HG02571 (cell line): Measurements from ENCODE around the gene SLC35F4.

ENCODE experiments used
- ATAC-seq: cut with Tn5 transposase; IDR thresholded peaks from one replicate; pipeline ENCODE4 v1.9.1; 2021; ENCODE audit warnings: mild to moderate bottlenecking, moderate library complexity; ENCODE audit not compliant: unreplicated experiment

Gene SLC35F4

DNA sequence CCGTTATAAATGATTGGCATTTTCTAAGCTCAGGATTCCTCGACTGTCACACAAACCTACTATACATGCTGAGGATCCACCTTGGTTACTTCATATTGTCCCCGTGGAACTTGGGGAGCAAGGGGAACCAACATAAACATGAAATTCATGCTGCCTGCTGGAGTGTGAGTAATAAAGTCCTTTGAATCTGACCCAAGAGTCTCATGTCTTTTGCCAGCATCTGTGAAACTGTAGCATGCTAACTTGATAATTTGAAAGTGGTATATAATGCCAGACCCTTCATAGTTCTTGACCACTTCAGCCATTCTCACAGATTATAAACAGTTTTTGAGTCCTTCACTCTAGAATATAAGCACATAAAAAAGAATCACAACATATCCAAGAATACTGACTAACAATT, 17.1 kb downstream of the SLC35F4 start:
- no peak for ATAC-seq

DNA sequence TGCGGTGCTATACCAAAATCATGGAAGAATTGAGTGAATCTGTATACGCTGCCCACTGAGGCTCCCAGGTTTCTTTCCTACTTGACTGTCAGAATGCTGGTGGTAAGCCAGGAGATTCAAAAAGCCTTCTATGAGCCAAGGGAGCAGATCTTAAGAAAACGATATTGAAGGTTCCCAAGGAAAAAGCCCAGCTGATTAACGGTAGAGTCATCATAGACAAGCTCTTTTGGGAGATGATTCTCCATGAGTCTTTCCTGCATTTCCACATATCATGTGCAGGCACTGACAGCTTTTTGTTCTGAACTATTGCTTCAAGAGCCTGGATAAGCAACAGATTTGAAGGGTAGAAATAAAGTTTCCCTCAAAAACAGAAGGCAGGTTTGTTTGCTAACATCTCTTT, 17.5 kb downstream of the SLC35F4 start:
- ATAC-seq, result no peak

DNA sequence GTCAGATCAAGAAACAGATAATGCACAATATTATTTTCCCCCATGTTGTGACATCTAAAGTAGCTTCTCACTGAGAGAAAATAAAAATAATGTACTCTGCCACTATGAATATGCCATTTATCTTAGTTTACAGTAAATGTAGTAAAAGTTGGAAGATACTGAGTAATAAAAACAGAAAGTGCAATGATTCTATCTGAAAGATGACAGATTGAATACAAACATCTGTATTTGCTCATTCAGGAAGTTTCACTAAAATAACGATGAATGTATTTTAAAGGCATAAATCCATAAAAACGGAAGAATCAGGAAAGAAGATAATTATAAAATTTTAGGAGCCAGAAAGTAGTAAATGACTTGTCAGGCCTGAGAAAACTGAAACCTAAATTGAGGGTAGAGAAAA, 18.2 kb downstream of the SLC35F4 start:
- no peak for ATAC-seq

DNA sequence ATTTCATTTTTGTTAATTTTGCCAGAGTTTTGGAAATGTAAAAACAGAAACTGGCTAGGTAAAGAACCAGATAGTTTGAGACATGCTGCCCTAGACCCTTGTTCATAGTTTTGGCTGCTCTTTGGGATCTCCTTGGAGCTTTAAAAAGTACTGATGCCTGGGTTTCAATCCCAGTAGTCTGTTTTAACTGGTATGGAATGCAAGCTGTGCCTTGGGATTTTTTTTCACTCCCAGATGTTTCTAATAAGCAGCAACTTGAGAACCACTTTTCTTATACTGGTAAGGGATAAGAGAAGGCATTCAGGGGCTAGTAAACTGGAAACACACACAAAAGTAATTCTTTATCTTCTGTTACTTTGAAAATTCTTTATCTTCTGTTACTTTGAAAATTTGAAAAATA, 18.8 kb downstream of the SLC35F4 start:
- no peak for ATAC-seq

DNA sequence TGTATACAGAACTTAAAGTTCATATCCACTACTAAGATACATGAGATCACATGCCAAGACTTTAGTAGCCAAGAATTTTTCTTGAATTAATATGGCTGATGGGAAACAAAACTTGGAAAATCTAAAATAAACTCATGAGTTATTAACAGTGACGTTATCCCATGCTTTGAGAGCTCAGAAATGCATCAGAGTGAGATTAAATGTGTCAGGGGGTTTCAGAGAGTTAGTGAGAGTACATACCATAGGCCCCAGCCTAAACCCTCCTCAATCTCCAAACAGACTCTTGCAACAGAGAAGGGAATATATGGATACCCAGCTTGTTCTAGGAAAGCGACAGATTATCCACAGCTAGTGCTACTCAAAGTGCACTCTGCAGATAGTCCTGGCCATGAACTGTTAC, 19.3 kb downstream of the SLC35F4 start:
- no peak for ATAC-seq

DNA sequence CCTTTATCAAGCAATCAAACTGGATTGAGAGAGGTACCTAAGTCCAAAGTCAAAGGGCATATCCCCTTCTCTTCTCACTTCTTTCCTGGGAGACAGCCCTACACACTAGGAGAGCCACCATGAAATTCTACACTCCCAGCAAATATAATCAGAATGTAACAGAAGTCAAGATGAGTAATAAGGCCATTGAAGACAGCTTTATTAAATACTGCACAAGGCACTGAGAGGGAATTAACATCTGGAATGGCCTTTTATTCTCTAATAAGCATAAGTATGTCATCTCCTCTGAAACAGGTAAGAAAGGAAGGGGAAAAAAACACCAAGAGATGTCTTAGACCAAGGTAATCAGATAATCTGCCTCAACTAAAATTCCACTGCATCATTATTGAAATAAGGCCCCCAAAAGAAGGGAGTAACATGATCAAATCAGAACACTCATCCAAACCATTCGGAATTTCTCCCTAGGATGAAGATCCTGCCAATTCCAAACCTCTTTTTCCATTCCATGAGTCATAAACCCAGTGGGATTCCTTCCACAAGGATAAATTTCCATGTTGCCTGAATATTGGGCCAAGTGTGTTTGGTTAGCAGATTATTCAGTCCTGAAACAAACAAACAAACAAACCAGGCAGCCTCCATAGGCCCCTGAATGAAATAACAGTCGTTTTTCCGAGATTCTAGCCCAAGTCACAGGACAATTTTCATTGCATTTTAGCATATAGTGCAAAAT, 19.9 kb downstream of the SLC35F4 start:
- no peak for ATAC-seq

DNA sequence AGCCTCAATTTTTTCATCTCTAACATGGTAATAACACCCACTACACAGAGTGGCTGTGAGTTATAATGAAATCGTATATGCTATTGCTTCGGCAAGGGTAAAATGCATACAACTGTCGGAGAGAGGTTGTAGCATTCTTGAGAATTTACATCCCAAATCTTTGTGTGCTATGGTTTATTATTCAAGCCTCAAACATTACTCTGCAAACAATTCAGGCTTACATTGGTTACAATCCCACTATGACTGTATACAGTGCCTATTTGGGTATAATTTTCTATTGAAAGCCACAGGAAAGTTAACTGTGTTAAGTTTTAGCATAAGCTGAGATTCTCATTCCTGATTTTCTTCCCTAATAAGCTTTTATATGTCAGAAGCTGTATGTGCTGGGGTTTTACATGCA, 20.6 kb downstream of the SLC35F4 start:
- ATAC-seq, result no peak

DNA sequence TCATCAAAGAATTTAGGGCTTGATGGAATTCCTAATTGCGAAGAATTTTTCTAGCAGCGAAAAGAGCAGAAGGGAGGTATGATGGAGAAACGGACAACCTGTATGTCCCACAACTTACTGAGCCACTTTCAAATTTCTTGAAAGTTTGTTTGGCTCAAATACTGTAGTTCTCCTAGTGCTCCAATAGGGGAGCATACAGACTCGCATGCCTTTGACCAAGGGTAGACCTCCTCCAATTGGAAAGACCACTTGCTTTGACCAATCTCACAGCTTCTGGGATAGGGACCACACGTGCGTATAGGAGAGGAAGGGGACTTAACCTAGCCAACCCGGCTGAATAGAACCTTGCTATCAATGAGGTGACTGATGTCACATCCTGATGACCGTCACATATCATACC, 28.6 kb downstream of the SLC35F4 start:
- ATAC-seq, result no peak

DNA sequence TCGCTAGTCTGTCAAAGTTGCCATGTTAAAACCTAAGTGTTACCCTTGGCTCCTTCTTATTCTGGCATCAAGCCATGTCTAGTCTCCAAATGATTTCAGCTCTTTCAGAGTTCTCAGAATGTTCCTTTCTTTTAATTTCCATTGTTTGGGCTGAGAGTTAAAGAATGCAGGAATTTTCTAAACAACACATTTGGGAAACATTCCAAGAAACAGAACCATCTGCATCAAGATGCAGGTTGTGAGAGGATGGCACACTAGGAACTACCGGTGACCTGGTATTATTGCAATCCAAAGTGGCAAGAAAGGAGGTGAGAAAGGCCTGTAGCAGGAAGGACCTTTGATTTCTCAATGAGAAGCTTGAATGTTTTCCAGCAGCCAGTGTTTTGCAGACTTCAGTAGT, 30.1 kb downstream of the SLC35F4 start:
- no peak for ATAC-seq

DNA sequence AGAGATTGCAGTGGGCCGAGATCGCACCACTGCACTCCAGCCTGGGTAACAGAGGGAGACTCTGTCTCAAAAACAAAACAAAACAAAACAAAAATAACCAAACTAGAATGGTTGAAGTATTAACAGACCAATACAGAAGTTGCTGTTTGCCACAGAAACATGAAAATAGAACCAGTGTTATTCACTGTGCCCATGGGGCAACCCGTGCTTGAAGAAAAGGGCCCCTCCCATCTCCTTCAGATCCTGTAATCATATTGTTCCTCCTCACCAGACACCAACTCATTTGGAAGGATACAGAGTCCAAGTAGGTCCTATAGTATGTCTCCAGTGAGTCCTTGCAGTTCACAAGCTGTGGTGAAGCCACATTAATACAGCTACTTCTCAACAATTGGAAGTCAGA, 30.9 kb downstream of the SLC35F4 start:
- ATAC-seq, result no peak

DNA sequence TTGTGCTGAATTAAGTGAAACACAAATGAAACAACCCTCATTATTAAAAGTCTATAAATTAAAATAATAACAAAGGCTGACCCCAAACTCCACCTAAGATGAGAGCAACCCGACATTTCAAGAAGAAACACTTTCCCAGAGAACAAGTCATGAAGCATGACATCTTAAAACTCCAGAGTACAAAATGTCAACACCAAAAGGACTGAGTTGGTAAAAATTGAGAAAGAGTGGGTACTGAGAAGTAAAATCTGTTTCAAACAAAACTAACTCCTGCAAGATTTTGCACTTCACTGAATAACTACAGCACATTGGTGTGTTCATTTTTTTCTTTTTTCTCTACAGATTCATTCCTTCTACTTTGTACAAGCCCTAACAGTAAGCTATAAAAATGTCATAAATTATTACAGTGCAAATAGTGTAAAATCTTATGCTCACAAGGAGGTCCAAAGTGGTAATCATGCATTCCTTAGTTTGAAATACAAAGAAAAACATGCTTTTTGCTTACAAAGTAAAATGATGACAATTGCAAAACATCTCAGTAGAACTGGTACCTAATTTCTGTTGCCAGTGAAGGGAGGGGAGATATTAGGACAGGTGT, 31.8 kb downstream of the SLC35F4 start:
- ATAC-seq, result no peak

DNA sequence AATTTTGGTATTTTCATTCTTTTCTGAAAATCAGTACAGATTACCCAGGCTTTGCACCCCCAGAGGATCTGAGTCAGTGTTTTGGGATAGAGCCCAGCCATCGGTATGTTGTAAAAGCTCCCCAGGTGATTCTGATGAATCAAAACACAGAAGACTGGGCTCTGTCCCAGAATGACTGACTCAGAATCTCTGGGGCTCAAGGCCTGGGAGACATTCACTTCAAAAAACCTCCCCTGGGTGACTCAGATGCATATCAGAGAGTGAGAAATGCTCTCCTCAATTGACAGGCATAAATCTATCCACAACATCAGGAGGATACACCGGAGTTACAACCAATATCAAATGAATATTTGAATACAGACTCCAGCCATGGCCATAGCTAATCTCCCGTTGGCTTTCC, 32.6 kb downstream of the SLC35F4 start:
- ATAC-seq, result no peak

DNA sequence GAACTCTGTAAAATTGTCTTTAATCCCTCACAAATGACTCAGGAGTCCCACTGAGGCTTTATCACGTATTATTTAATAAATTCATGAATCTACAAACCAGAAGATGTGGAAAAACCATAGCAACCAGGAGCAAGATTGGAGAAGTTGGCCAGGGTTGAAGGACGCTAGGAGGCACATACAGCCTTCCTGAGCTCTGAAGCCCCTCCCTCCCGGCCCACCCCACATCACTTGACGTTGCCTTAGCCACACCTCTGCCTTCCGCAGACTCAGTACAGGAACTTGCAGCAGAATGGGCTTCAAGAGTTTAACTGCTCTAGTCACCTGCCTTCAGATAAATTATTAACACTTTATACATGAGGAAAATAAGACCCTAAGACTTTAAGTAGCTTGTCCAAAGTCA, 33.9 kb downstream of the SLC35F4 start:
- no peak for ATAC-seq

DNA sequence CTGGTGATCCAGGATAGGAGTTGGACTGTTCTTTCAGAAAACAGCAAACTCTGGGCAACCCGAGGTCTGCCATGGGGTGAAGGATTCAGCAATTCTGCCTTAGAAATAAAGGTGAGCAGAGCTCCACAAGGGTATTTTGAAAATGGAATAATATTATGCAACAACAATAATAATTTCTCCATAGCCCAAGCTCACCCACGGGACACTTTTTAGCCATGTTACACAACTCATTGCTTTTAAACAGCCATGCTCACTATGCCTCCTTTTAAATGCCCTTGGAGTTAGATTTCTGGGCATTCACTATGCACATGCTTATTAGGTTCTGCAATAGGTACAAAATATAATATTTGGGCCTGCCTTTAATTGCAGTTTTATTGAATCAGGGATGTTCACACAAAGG, 37.2 kb downstream of the SLC35F4 start:
- no peak for ATAC-seq

DNA sequence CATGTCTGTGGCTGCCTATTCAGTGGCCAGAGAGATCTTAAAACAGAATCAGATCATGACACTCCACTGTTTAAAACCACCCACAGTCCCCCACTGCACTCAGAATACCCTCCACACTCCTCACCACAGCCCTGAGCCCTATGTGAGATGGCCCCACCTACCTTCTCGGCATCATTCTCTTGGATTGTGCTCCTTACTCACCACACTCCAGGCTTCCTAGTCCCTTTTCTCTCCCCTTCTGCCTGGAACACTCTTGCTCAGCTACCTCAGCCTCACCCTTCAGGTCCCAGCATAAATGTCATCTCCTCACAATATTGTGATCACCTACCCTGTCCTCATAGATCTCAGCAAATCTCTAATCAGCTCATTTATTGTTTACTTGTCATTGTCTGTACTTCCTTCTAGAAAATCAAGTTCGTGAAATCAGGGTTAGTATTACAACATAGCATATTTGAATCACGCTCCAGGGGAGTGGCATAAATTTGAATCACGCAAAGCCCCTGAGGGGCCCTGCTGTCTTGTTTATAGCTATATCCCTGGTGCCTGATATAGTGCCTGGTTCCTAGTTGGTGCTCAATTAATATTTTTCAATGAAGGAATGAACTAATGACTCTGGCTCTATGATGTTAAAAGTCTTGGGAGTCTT, 42.8 kb downstream of the SLC35F4 start:
- ATAC-seq, result no peak

DNA sequence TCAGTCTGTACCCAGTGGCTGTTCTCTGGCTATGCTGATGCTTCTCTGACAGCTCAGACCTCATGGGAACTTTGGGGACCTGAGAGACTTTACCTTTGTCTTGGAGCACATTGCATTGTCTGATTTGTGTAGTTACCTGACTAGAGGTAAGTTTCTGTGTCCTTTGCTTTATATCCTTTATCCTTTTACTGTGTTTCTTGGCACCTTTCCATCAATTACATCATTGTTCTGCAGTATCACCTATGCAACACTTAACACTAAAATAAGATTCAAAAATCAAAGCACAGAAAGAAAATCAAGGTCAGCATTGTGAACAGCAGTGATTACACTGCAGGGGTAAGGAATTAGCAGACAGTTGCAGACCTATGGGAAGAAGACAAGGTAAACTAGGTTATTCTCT, 43.8 kb downstream of the SLC35F4 start:
- no peak for ATAC-seq

DNA sequence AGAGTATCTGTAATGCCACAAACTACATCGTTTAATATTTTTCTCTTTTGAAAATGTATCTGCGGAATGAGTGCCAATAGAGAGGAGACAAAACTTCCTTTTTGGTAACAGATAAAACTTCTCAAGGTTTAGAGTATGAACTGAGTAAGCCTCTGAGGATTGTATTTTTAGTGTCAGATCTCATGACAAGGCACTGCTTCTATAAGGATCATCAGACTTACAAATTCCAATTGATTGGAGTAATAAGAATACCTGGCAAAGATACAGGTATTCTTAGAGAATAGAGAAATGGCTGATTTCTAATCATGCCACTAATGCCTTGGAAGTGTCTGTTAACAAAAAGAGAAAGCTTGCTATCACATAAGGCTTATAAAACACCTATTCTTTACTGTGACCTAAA, 45.3 kb downstream of the SLC35F4 start:
- no peak for ATAC-seq

DNA sequence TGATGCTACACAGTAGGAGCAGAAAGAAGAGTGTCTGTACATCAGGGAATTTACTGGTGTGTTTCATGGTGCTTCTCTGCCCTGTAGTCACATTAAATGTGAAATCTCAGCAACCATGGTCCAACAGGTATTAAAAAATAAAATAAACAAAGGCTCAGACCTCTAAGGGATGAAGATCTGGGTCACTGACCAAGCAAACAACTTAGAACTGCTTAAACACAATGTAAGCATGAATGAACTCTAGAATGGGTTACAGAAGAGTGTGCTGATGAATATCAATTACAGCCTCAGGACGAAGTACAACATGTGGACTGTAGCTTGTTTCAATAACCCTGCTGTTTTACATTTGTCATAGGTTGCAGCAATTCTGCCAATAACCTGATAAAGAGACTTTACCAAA, 47.4 kb downstream of the SLC35F4 start:
- ATAC-seq, result no peak

DNA sequence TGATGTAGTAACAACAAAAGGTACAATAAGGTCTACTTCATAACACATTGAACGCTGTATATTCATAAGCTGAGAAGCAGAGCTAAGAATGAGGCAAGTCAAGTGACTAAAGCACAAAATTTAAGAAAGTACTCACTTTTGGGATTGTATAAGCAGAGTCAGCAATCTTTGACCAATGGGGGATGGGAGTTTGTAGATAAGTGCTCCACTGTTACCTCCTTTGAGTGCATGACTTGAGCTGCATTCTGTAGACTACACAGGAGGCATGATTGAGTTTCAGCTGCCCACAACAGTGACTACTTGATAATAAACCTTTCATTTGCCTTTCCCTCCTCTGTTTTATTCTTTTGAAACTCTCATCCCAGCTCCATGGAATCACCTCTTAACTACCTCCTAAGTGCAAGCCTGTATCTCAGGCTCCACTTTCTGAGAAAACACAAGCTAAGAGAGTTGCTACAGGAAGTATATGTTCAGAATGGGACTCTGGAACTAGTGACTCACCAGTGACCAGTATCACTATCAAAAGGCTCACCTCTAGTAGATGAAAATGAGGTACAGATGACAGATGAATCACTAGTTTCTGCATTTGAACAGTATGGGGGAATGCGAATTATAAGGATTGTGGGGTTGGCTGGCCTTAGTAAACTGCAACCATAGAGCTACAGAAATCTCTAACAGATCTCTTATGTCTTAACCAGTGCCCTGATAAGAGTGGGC, 49.2 kb downstream of the SLC35F4 start:
- ATAC-seq, result no peak

DNA sequence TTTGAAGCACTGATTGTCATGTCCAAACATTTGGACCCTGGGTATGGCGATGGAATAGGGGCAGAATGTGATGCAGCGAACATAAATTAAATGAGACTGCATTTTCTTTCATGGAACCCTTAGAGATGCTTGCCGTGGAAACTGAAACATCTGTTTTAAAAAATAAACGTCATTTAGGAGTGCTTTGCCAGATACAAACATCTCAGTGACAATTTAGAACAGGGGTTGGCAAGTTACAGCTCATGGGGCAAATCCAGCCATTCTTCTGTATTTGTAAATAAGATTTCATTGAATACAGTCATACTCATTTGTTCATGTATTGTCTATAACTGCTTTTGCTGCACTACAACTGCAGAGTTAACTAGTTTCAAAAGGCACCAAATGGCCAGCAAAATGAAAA, 51.2 kb downstream of the SLC35F4 start:
- no peak for ATAC-seq

DNA sequence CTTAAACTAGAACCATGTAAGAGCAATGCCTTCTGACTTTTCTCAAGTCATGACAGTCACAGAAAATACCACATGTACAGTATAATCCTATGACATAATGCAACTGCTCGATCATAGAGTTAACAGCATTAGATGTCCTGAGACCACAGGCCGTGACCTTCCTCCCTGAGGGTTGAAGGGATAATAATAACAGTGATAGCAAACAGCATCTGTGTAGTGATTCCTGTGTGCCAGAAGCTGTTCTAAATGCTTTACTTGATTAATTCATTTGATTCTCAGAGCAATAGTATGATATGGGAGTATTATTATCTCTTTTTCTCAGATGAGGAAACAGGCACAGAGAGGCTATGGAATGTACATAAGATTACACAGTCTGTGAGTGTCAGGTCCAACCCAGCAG, 53.2 kb downstream of the SLC35F4 start:
- no peak for ATAC-seq

DNA sequence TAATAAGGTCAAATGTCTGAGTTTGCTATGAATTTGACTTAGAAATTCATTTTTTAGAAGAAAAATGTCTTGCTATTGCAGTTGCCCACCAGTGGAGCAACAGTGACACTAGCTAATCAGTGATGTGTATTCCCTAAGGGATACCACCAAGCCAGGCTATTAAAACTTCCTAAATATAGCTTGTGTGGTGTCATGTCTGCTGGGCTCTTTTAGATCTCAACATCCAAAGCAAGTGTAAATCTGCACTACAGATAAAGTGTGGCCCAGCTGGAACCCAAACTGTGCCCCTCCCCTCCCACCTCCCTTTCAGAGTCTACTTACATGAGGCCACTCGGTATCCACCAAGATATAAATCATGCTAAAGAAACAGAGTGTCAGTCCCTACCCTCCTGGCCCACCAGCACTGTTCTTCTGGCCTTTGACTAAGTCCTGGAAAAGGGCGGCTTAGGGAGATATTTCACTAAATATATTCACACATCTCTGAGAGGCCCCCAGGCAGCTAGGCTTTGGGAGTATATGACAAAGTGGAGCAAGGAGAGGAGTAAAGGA, 53.8 kb downstream of the SLC35F4 start:
- no peak for ATAC-seq
